ENCODE data around the gene ADSL. TPM values are rescaled to one million over a fixed set of nuclear protein-coding genes. Genes with fewer than 3 reads are reported as not detected.
"Not testable (repeated sequence)": the region's sequence is repeated elsewhere in the genome, so short reads cannot be mapped to it uniquely, and the experiment has no call there.

The ADSL gene
- total and polyA plus RNA-seq, 2 donors (not counting 1 experiment from before 2014, with no cell fraction given): 61.0 to 63.8 TPM

DNA sequence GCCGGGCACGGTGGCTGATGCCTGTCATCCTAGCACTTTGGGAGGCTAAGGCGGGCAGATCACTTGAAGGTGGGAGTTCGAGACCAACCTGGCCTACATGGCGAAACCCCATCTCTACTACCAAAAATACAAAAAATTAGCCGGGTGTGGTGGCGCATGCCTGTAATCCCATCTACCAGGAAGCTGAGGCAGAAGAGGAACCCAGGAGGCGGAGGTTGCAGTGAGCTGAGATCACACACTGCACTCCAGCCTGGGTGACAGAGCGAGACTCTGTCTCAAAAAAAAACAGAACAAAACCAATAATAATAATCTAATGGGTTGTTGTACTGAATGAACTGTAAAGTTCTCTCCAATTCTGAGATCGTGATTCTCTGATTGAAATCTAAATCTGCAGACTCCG is 32.1 kb downstream of the ADSL start:
- POLR2A ChIA-PET: interaction anchor here (0.6 kb wide), 1 partner anchor 105 kb away, joined by 6 read pairs; no protein-coding TSS in a partner anchor
- CTCF ChIA-PET: not testable (repeated sequence)

DNA sequence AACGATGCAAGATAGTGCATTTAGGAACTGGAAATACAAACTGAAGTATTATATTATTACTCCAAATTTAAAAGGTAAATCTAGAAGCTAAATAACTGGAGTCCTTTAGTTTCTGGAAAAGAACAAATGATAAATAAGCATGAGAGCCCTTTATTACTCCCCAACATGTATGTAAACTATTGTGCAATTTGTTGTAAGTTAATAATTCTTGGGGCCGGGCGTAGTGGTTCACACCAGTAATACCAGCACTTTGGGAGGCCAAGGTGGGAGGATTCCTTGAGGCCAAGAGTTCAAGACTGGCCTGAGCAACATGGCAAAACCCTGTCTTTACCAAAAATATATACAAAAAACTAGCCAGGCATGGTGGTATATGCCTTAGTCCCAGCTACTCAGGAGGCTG is 35.2 kb downstream of the ADSL start:
- intact Hi-C loops (cut with micrococcal nuclease): no loop called here
- CTCF ChIA-PET: interaction anchor here (3.2 to 5.3 kb wide), 2 partner anchors 17 to 55 kb away, joined by 15 to 28 read pairs; no protein-coding TSS in a partner anchor
- POLR2A ChIA-PET: no interaction called here
- no peak overlapping the region for H3K9ac ChIP-seq (ENCODE audit: low read length)
- H3K4me3 ChIP-seq (ENCODE audit: control extremely low read depth in 1 of 5, extremely low read depth in 1 of 5, insufficient read depth in 1 of 5, low read depth in 2 of 5, low read length in 4 of 5): no peak overlapping the region
- H3K9me3 ChIP-seq (ENCODE audit: control extremely low read depth in 1 of 3, control insufficient read depth in 2 of 3, insufficient read depth in 1 of 3, low read length in 2 of 3): no peaks in the 10 kb centered on the region
- no peaks in the 10 kb centered on the region for H4K20me1 ChIP-seq (ENCODE audit: control insufficient read depth, insufficient read depth, low read length, poor library complexity, severe bottlenecking)
- peaks cover 84% of the 10 kb centered on the region for H3K79me2 ChIP-seq (ENCODE audit: control insufficient read depth, insufficient read depth, low read length)
- peaks cover 0 to 2% of the 10 kb centered on the region in 2 experiments for H3K36me3 ChIP-seq (replicated peaks in 1 of 2; ENCODE audit: control extremely low read depth in 1 of 2, control insufficient read depth in 1 of 2, extremely low read depth in 1 of 2, insufficient read depth in 2 of 2, low read length in 1 of 2)
- TF ChIP-seq, protein P1, sequence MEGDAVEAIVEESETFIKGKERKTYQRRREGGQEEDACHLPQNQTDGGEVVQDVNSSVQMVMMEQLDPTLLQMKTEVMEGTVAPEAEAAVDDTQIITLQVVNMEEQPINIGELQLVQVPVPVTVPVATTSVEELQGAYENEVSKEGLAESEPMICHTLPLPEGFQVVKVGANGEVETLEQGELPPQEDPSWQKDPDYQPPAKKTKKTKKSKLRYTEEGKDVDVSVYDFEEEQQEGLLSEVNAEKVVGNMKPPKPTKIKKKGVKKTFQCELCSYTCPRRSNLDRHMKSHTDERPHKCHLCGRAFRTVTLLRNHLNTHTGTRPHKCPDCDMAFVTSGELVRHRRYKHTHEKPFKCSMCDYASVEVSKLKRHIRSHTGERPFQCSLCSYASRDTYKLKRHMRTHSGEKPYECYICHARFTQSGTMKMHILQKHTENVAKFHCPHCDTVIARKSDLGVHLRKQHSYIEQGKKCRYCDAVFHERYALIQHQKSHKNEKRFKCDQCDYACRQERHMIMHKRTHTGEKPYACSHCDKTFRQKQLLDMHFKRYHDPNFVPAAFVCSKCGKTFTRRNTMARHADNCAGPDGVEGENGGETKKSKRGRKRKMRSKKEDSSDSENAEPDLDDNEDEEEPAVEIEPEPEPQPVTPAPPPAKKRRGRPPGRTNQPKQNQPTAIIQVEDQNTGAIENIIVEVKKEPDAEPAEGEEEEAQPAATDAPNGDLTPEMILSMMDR (IDR thresholded peaks at IDR 0.05): no peak
- no peak for TF ChIP-seq EZH2 (IDR thresholded peaks at IDR 0.05; ENCODE audit: borderline replicate concordance, insufficient read depth, low read depth, low read length, poor library complexity, severe bottlenecking)
- no peak overlapping the region for H3K27ac ChIP-seq (ENCODE audit: low read length in 2 of 2)
- WGBS (ENCODE audit: insufficient coverage): no CpG with 5 or more reads among the region's 3 CpGs
- H3K27ac Mint-ChIP-seq: no peak overlapping the region
- H3K27me3 ChIP-seq (replicated peaks in 1 of 4; ENCODE audit: control extremely low read depth in 1 of 4, control insufficient read depth in 3 of 4, insufficient read depth in 4 of 4, low read length in 3 of 4): no peaks in the 10 kb centered on the region
- peaks cover 66 to 82% of the 10 kb centered on the region in 2 donors for H3K4me1 ChIP-seq (ENCODE audit: control insufficient read depth in 2 of 2, insufficient read depth in 2 of 2, low read length in 2 of 2)
- H2AFZ ChIP-seq (ENCODE audit: insufficient read depth, low read depth, low read length, poor library complexity, severe bottlenecking): no peak overlapping the region
- H3K4me3 Mint-ChIP-seq: no peak overlapping the region
- no peaks in the 10 kb centered on the region for H3K9me3 Mint-ChIP-seq (ENCODE audit: insufficient read depth)
- H3K4me2 ChIP-seq (replicated peaks; ENCODE audit: low read depth, low read length, poor library complexity, severe bottlenecking): no peak overlapping the region
- peaks cover 66% of the 10 kb centered on the region for H3K4me1 Mint-ChIP-seq
- H3K27me3 Mint-ChIP-seq: no peaks in the 10 kb centered on the region
- DNase-seq (no peak), ATAC-seq (ENCODE audit: low read depth) (no peak)

More for the DNA sequence above, 32.1 kb downstream of the ADSL start:
- 83% methylated on average over 4 of the region's 11 CpGs for WGBS (ENCODE audit: insufficient coverage)
- H2AFZ ChIP-seq (ENCODE audit: insufficient read depth, low read depth, low read length, poor library complexity, severe bottlenecking); H3K27me3 ChIP-seq (replicated peaks in 1 of 4; ENCODE audit: control extremely low read depth in 1 of 4, control insufficient read depth in 3 of 4, insufficient read depth in 4 of 4, low read length in 3 of 4); H3K9me3 ChIP-seq (ENCODE audit: control extremely low read depth in 1 of 3, control insufficient read depth in 2 of 3, insufficient read depth in 1 of 3, low read length in 2 of 3); ATAC-seq (ENCODE audit: low read depth); H3K36me3 ChIP-seq (replicated peaks in 1 of 2; ENCODE audit: control extremely low read depth in 1 of 2, control insufficient read depth in 1 of 2, extremely low read depth in 1 of 2, insufficient read depth in 2 of 2, low read length in 1 of 2); H3K9me3 Mint-ChIP-seq (ENCODE audit: insufficient read depth); intact Hi-C loops (cut with micrococcal nuclease); H4K20me1 ChIP-seq (ENCODE audit: control insufficient read depth, insufficient read depth, low read length, poor library complexity, severe bottlenecking); H3K9ac ChIP-seq (ENCODE audit: low read length); DNase-seq; H3K27me3 Mint-ChIP-seq; H3K4me3 ChIP-seq (ENCODE audit: control extremely low read depth in 1 of 5, extremely low read depth in 1 of 5, insufficient read depth in 1 of 5, low read depth in 2 of 5, low read length in 4 of 5); H3K4me3 Mint-ChIP-seq: not testable (repeated sequence)
- peaks cover 66% of the 10 kb centered on the region for H3K4me1 Mint-ChIP-seq
- peaks cover 59 to 69% of the 10 kb centered on the region in 2 donors for H3K4me1 ChIP-seq (ENCODE audit: control insufficient read depth in 2 of 2, insufficient read depth in 2 of 2, low read length in 2 of 2)
- peaks cover 96% of the 10 kb centered on the region for H3K79me2 ChIP-seq (ENCODE audit: control insufficient read depth, insufficient read depth, low read length)
- peak overlapping the region in 1 of 2 donors; percentile 65 for H3K27ac ChIP-seq (ENCODE audit: low read length in 2 of 2)
- peak overlapping the region; percentile 10 for H3K27ac Mint-ChIP-seq
- peak overlapping the region; percentile 49 for H3K4me2 ChIP-seq (replicated peaks; ENCODE audit: low read depth, low read length, poor library complexity, severe bottlenecking)

Data from B cell (primary cell).